CD4-positive, alpha-beta T cell treated with Interleukin-15 for 1 hour (primary cell): ENCODE measurements around the gene HOXA9.

Experiments
- DNase-seq: peaks from one replicate; pipeline ENCODE4 v3.0.0-alpha.2; 2020

HOXA9 gene

GRCh38 chr7:27187475-27188385 lies 22.4 kb upstream of the HOXA9 start:
- DNase-seq = no peak

DNA sequence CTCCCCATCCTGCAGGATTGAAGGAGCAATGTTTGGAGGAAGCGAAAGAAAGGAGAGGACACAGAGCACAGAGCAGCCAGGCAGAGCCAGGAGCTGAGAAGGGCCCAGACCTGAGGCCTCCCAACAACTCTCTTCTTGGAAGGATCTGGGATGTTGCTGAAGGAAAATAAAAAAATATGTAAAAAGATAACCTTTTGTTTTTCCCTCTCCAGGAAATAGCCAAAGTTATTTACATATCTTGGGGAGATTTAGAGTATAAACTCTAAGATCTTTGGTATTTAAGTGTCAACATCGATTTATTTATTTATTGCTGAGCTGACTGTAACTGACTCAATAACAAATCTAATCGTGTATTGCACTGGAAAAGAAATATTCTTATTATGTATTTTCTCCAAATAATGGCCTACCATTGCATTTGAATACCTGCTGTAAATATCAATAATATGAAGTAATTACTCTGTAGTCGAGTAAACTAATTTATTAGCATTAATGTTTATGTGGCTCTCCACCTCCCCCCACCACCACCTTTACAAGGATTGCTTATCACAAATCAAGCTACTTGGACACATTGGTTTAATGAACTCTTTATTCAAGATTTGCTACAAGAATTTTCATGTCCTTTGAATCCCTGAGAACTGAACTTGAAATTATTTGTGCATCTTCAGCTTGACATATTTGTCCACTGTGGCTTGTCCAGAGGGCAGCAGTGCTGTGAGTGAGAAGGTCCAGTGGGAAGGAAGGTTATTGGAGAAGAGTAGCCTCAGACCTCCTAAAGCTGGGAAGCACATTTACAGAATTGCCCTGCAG lies 21.5 kb upstream of the HOXA9 start:
- DNase-seq = no peak

DNA sequence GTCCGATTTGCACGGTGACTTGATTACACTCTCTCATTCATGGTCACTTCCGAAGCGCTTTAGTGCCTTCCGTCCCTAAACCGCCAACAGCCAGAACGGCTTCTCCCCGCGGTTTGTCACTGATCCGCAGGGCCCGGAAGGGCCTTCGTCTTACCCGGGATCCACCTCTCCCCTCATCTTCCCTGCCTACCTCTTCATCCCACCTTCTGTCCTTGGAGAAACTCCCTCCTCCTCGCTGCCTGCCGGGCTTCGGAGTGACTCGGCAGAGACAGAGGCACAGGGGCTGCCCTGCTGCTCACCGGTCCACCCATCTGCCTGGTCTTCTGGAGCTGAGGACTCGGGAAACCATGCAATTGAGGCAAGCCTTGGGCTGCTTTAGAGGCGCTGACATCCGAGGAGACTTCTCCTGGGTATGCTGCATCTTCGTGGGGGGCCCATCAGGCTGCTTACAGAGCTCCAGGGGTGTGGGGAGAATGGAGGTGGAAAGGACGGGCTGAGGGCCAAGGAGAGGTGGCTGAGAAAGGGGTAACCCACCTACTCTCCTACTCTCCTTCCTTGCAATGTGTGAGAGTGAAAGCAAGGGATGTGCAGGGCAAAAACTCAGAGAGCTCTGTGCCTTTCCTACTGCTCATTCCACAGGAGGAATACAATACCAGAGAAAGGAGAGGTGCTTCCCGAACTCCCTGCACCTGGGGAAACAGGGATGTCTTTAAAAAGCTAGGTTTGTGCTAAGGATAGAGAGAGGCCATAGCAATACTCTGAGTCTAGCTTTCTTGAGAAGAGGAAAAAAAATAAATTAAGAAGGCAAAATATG lies 20.7 kb upstream of the HOXA9 start:
- no peak for DNase-seq

DNA sequence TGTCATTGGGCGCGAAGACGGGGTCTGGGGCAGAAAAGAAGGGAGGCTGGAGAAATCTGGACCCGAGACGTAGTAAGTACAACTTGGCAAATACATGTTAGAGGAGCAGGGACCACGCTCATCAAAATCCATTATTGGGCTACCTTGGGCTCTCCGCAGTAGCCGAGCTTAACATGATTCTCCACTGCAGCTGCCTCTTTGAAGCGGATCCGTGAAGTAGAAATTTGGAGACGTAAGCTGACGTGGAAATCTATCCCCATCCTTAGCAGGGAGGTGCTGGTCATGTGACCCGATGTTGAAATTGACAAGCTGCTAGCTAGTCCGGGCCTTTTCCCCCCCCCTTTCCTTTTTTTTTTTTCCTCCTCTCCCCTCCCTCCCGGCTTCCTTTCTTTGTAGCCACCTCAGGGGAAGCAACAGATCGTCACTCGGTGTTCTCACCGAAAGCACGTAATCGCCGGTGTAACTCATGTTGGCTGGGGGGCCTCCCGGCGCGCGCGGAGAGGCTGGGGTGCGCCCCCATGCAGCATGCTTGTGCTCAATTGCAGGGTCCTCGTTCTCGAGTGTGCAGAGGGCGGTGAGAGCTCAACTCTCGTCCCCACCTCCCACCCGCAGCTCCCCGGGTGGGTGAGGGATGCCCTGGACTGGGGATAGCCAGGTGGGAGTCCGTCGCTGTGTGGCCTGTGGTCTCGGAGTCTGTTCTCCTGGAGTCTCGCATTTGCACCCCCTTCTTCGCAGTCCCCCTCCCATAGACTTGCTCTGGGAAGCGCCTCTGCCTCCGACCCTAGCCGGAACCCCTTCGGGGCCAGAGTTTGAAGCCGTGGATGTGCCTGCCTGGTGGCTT lies 19.9 kb upstream of the HOXA9 start, which contains the start of gene HOXA11:
HOXA11 (minus strand) TSS at position 220 of the 841 bp plus-strand sequence; CDS start at position 132, 88 bp downstream.
- no peak for DNase-seq

GRCh38 chr7:27184337-27185012 lies 19.1 kb upstream of the HOXA9 start:
- DNase-seq = no peak

DNA sequence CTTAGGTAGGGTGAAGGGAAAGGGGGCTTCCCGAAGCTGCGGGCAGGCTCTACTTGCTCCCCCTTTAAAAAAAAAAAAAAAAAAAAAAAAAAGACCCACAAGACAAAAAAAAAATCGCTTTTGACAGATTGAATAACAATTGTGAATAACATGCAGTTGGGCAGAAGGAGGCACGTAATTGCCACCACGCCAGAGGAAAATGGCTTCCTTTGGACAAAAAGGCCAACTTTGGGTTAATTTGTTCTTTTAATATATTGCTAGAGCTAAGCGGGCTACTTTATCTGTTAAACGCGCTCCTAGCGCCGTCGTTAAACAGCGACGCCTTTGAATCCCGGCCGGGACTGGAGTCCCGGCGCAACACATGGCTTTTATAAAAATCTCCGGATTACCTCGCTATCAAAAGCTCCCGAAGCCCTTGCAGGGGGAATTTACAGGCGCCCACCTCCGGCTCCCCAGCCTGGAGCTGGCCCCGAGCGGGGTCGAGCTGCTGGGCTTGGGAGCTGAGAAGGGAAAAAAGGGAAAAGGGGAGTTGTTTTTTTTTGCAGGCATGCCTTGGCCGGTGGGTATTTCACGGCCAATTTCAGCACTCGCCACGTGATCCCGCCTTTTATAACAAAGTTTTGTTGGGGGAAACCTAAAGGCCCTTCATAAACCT lies 18.5 kb upstream of the HOXA9 start:
- no peak for DNase-seq

DNA sequence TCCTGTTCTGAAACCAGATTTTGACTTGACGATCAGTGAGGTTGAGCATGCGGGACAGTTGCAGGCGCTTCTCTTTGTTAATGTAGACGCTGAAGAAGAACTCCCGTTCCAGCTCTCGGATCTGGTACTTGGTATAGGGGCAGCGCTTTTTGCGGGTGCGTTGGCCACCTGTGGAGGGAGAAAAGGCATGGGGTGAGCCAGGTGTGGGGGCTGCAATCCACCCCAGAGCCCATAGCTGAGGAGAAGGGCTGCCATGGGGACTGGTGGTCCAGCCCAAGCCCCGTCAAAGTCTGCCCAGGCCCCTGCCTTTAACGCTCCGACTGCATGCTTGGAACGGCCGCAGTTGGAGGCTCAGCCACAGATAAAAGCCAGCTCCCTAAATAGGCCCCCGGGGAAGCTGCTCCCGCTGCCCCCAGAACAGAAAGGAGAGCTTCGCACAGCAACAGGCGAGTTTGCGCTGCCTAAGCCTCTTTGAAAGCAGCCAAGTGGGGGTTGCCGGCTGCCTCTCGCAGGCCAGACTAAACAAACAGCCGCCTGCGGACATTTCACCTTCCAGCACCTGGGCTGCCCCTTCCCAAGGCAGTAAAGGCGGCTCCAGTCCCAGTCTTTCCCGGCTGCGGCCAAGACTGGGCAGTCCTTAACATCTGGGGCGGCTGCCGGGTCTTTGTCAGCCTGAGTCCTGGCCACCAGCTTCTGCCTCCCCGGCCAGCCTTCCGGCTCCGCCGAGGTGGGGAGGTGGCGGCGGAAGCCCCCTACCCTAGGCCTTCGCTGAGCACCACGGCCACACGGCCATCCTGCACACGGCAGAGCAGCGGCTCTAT lies 17.7 kb upstream of the HOXA9 start:
- no peak for DNase-seq

GRCh38 chr7:27182285-27182841 lies 17.0 kb upstream of the HOXA9 start:
- DNase-seq = no peak

GRCh38 chr7:27181795-27182275 lies 16.5 kb upstream of the HOXA9 start:
- no peak for DNase-seq

GRCh38 chr7:27180431-27181420 lies 15.4 kb upstream of the HOXA9 start:
- no peak for DNase-seq

DNA sequence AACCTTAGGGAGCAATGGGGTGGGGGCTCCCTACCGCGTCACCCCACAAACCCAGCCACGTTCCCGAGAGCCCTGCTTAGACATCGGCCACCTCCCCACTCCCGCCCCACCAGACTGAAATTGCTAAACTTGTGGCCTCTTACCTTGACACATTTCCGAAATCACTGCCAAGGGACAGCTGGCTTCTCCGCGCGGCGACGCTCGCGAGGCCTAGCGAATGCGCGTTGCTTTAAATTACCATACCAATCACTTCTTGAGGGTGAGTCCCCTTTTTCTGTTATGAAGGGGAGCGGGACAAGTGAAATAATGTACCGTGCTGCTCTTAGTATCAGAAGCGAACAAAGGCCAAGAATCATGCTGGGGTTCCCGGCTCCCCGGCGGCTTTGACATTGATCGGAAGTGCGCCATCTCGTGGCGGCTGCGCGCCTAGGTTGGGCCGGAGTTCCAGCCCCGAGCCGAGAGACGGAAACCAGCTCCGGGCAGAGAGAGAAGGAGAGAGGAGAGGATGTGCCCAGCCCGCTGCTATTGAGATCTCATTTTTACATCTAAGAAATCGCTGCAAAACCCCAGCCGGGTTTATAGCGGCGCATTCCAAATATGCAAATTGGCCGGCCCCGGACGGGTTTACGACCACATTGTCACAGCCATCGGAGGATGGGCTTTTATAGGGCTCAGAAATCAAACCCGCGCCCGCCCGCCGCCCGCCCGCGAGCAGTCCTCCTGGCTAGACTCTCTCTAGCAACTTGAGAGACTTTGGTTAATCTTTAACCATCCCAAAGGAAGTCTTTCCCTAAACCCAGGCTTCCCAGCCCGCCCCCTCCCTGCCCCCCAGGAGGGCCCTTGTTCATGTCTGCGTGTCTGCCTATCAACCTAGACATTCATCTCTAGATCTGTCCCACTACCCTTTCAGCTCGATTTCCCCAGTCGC lies 14.4 kb upstream of the HOXA9 start:
- DNase-seq = peak; percentile 50

GRCh38 chr7:27179030-27179429 lies 13.7 kb upstream of the HOXA9 start:
- DNase-seq = no peak

DNA sequence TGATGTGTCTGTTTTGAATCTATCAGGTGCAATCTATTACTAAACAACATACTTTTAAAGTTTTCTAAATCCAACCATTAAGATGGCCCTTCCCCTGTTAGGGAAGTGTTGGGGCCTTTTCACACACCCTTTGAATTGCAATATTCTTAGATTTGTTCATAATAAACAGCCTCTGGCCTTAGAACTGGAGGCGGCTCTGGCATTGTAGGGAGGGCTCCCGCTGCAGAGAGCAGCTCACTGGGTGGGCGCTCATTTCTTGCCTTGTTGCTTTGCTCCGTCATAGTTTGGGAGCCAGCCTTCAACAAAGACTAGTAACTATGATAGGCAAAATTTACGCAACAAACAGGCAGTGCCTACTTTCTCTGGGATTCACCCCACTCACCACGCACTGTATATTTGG lies 13.0 kb upstream of the HOXA9 start:
- no peak for DNase-seq

- DNase-seq = no peak
Observed at GRCh38 chr7:27177795-27178320, 12.5 kb upstream of the HOXA9 start.

DNA sequence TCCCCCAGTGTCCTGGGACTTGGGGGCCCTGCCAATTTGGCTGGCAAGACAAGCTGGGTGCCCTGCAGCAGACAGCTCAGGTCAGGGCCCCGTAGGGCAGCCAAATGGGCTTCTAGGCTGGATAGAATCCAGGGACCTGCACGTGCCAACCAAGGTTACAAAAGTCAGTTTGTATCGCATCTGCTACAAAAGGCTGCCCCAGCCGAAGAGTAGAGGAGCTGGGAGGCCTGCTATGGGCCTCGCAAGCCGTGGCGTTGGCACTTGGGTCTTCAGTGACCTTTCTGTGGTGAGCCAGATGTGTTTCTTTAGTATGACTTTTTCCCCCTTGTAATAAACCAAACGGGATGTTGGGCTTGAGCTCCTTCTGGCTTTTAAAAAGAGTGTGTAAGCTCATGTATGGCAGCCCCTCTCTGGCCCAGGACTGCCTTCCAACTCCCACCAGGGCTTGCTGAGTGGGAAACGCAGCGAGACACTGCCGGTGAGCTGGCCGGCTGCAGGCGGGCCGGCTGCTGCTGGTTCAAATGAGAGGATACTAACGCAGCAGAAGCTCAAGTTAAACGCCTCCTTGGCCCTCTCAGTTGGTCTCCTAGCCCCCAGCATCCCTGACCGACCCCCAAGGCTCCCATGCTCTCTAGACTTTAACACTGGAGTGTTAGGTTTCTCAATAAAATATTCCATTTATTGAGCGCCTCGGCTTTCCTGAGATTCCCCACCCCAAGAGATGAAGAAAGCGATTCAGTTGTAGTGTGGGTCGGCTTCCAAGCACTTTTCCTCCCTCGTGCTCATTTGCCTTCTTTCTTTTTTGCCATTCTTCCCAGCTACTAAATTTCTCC lies 11.8 kb upstream of the HOXA9 start:
- DNase-seq = peak; percentile 10

- no peak for DNase-seq
Observed at GRCh38 chr7:27176524-27176845, 11.1 kb upstream of the HOXA9 start.
